ACC112 (cell line): ENCODE data around the gene UBQLN4.

ENCODE experiments used
- H2AFZ ChIP-seq: fragments of 200-600 bp; sonication (generic); one replicate; pipeline ENCODE4 v1.6.0; 2017; ENCODE audit warnings: antibody characterized with exemption, low read length; ENCODE audit not compliant: unreplicated experiment
- H3K27ac ChIP-seq: fragments of 200-600 bp; sonication (generic); 2 replicates; pipeline ENCODE4 v1.5.1; 2014; ENCODE audit warnings: low read depth, mild to moderate bottlenecking, antibody characterized with exemption, low read length, moderate library complexity
- H3K27me3 ChIP-seq: fragments of 200-600 bp; sonication (generic); 2 replicates; pipeline ENCODE4 v1.6.1; 2014; ENCODE audit warnings: mild to moderate bottlenecking, antibody characterized with exemption, low read length, moderate library complexity, mixed read lengths; ENCODE audit not compliant: insufficient read depth
- H3K36me3 ChIP-seq: fragments of 200-600 bp; sonication (generic); 2 replicates; pipeline ENCODE4 v1.6.1; 2016; ENCODE audit warnings: mild to moderate bottlenecking, antibody characterized with exemption, low read length, moderate library complexity, mixed read lengths; ENCODE audit not compliant: insufficient read depth
- H3K4me1 ChIP-seq: fragments of 200-600 bp; sonication (generic); one replicate; pipeline ENCODE4 v1.6.1; 2016; ENCODE audit warnings: low read length, mixed read lengths; ENCODE audit not compliant: insufficient read depth, unreplicated experiment, control insufficient read depth
- H3K4me3 ChIP-seq: fragments of 200-600 bp; sonication (generic); 2 replicates; pipeline ENCODE4 v1.5.1; 2014; ENCODE audit warnings: mild to moderate bottlenecking, low read depth, low read length
- H3K79me2 ChIP-seq: fragments of 200-600 bp; sonication (generic); one replicate; pipeline ENCODE4 v1.6.0; 2016; ENCODE audit warnings: low read length; ENCODE audit not compliant: control insufficient read depth, unreplicated experiment, insufficient read depth

Gene UBQLN4

GRCh38 chr1:156056326-156056849, 2.8 kb upstream of the UBQLN4 start:
- Histone ChIP-seq H3K27ac (no peak overlapping the region), H3K27me3 (no peaks in the 10 kb centered on the region), H2AFZ (no peak overlapping the region), H3K36me3 (no peaks in the 10 kb centered on the region), H3K79me2 (peaks cover 22% of the 10 kb centered on the region), H3K4me3 (no peak overlapping the region; the same call in 1 of the 2 replicates), H3K4me1 (peaks cover 7% of the 10 kb centered on the region)

- Histone ChIP-seq H3K79me2 (peaks cover 22% of the 10 kb centered on the region), H3K27me3 (no peaks in the 10 kb centered on the region), H3K27ac (no peak overlapping the region), H3K4me3 (peak overlapping the region; percentile 92), H2AFZ (peak overlapping the region; percentile 61), H3K36me3 (no peaks in the 10 kb centered on the region), H3K4me1 (peaks cover 7% of the 10 kb centered on the region)
Measured at GRCh38 chr1:156055281-156056048, 1.9 kb upstream of the UBQLN4 start.

GRCh38 chr1:156054500-156055280, 1.1 kb upstream of the UBQLN4 start, which contains the start of gene LAMTOR2:
TSS of gene LAMTOR2 (plus strand) at chr1:156054782. CDS start at chr1:156054890, 108 bp downstream.
- no peaks in the 10 kb centered on the region for H3K27me3 ChIP-seq
- peaks cover 7% of the 10 kb centered on the region; the same call in 1 of the 2 replicates for H3K36me3 ChIP-seq
- H3K4me1 ChIP-seq = peaks cover 7% of the 10 kb centered on the region
- peak within 1 kb of the TSS; percentile 74 for H2AFZ ChIP-seq
- peak within 1 kb of the TSS; percentile 89 for H3K27ac ChIP-seq
- peaks cover 22% of the 10 kb centered on the region for H3K79me2 ChIP-seq
- peak within 1 kb of the TSS; percentile 92 for H3K4me3 ChIP-seq

- Histone ChIP-seq H3K27ac (0 out of 2 replicates have a peak overlapping the region, but pooled peaks have one; percentile 20), H3K27me3 (no peaks in the 10 kb centered on the region), H3K4me1 (peaks cover 7% of the 10 kb centered on the region), H2AFZ (peak overlapping the region; percentile 84), H3K79me2 (peaks cover 22% of the 10 kb centered on the region), H3K36me3 (peaks cover 11% of the 10 kb centered on the region; the same call in 1 of the 2 replicates), H3K4me3 (peak overlapping the region; percentile 84)
Measured at GRCh38 chr1:156052862-156053767, 483 bp downstream of the UBQLN4 start.

- H3K27me3 ChIP-seq = no peaks in the 10 kb centered on the region
- peaks cover 11% of the 10 kb centered on the region; the same call in 1 of the 2 replicates for H3K36me3 ChIP-seq
- H3K79me2 ChIP-seq = peaks cover 19% of the 10 kb centered on the region
- peaks cover 7% of the 10 kb centered on the region for H3K4me1 ChIP-seq
- no peak overlapping the region for H2AFZ ChIP-seq
- H3K27ac ChIP-seq = no peak overlapping the region
- no peak overlapping the region for H3K4me3 ChIP-seq
Measured at GRCh38 chr1:156051011-156051725, 2.4 kb downstream of the UBQLN4 start.

- Histone ChIP-seq H3K27me3 (no peaks in the 10 kb centered on the region), H3K4me1 (peaks cover under 1% of the 10 kb centered on the region), H3K79me2 (peaks cover 14% of the 10 kb centered on the region), H2AFZ (no peak overlapping the region), H3K36me3 (peaks cover 11% of the 10 kb centered on the region; the same call in 1 of the 2 replicates), H3K4me3 (no peak overlapping the region), H3K27ac (no peak overlapping the region)
Measured at GRCh38 chr1:156050376-156050775, 3.2 kb downstream of the UBQLN4 start.

- Histone ChIP-seq H3K36me3 (peaks cover 11% of the 10 kb centered on the region; the same call in 1 of the 2 replicates), H3K4me3 (no peak overlapping the region), H2AFZ (no peak overlapping the region)
Measured at GRCh38 chr1:156048663-156049258, 4.8 kb downstream of the UBQLN4 start.

GRCh38 chr1:156045076-156045475, 8.5 kb downstream of the UBQLN4 start:
- Histone ChIP-seq H3K27ac (no peak overlapping the region), H3K4me1 (peaks cover 12% of the 10 kb centered on the region), H3K36me3 (peaks cover 8% of the 10 kb centered on the region; the same call in 1 of the 2 replicates), H3K27me3 (no peaks in the 10 kb centered on the region), H3K4me3 (no peak overlapping the region), H2AFZ (no peak overlapping the region), H3K79me2 (no peaks in the 10 kb centered on the region)

More at GRCh38 chr1:156048663-156049258, 4.8 kb downstream of the UBQLN4 start:
- H3K27ac ChIP-seq = no peak overlapping the region
- H3K27me3 ChIP-seq = no peaks in the 10 kb centered on the region
- no peaks in the 10 kb centered on the region for H3K4me1 ChIP-seq
- peaks cover 7% of the 10 kb centered on the region for H3K79me2 ChIP-seq

- H3K36me3 ChIP-seq = no peaks in the 10 kb centered on the region
- H3K79me2 ChIP-seq = no peaks in the 10 kb centered on the region
- H3K4me1 ChIP-seq = peaks cover 12% of the 10 kb centered on the region
- no peak overlapping the region for H3K4me3 ChIP-seq
- H2AFZ ChIP-seq = no peak overlapping the region
- no peak overlapping the region for H3K27ac ChIP-seq
- H3K27me3 ChIP-seq = no peaks in the 10 kb centered on the region
Measured at GRCh38 chr1:156042828-156043227, 10.8 kb downstream of the UBQLN4 start.
